GM13977 (cell line): Measurements from ENCODE around the gene DNAH10.

Source experiments
- DNase-seq: peaks from one replicate; pipeline ENCODE4 v3.0.0; 2012; ENCODE audit warnings: low spot score
- CTCF ChIP-seq: IDR thresholded peaks from 2 replicates; pipeline ENCODE4 v1.5.1; 2012; ENCODE audit warnings: mild to moderate bottlenecking, control low read depth; ENCODE audit not compliant: insufficient read depth; ENCODE audit errors: extremely low read depth, missing control alignments
- in situ Hi-C: fragments of 300-500 bp; cut with MboI; formaldehyde crosslinking; loops from one replicate; pipeline ENCODE4 v1.12.0; 2022; ENCODE audit warnings: low sequenced_read_pairs, low pct_unique_long_range_greater_than_20kb, mixed read lengths, inconsistent platforms; ENCODE audit not compliant: unreplicated experiment

Gene DNAH10

GRCh38 chr12:123829561-123829960, 67.5 kb downstream of the DNAH10 start:
- DNase-seq = no peak
- in situ Hi-C loops = no loop called here
- TF ChIP-seq CTCF = no peak

- no peak for DNase-seq
- TF ChIP-seq CTCF = no peak
Measured at GRCh38 chr12:123830675-123831074, 68.6 kb downstream of the DNAH10 start.

GRCh38 chr12:123832052-123832451, 70.0 kb downstream of the DNAH10 start:
- in situ Hi-C loops = no loop called here

More at GRCh38 chr12:123830675-123831074, 68.6 kb downstream of the DNAH10 start:
- in situ Hi-C loops = no loop called here

GRCh38 chr12:123833830-123834229, 71.7 kb downstream of the DNAH10 start:
- TF ChIP-seq CTCF = no peak
- in situ Hi-C loops = no loop called here
- no peak for DNase-seq

More at GRCh38 chr12:123832052-123832451, 70.0 kb downstream of the DNAH10 start:
- no peak for TF ChIP-seq CTCF
- no peak for DNase-seq

- no peak for TF ChIP-seq CTCF
- in situ Hi-C loops = no loop called here
- no peak for DNase-seq
Measured at GRCh38 chr12:123834845-123835244, 72.7 kb downstream of the DNAH10 start.

GRCh38 chr12:123836292-123836691, 74.2 kb downstream of the DNAH10 start:
- no peak for TF ChIP-seq CTCF
- in situ Hi-C loops = no loop called here
- no peak for DNase-seq

GRCh38 chr12:123839826-123840225, 77.7 kb downstream of the DNAH10 start:
- DNase-seq = no peak
- in situ Hi-C loops = no loop called here
- no peak for TF ChIP-seq CTCF
